SH-SY5Y (cell line): ENCODE measurements around the gene TNFRSF19.

Source experiments
- GATA2 ChIP-seq: IDR thresholded peaks from 2 replicates; pipeline ENCODE4 v1.6.1; 2011; ENCODE audit warnings: mild to moderate bottlenecking, low read depth, low read length
- GATA3 ChIP-seq: IDR thresholded peaks from 2 replicates; pipeline ENCODE4 v1.6.1; 2011; ENCODE audit warnings: low read depth, mild to moderate bottlenecking, low read length, moderate library complexity

GRCh38 chr13:23547000-23547590, 23.1 kb upstream of the TNFRSF19 start:
- no peak for TF ChIP-seq GATA3
- no peak for TF ChIP-seq GATA2
